Testis (tissue), 2 donors: Measurements from ENCODE around the gene LGALS9.

Experiments
- CTCF ChIP-seq, 3 experiments: fragments of 450-650 bp in 2 of 3; fragments of 200-600 bp in 1 of 3; sonication (generic) in 1 of 3; IDR thresholded peaks; one replicate each; pipeline ENCODE4 v1.5.1; 2016 to 2019; ENCODE audit warnings: antibody characterized with exemption in 3 of 3, mild to moderate bottlenecking in 2 of 3, moderate library complexity in 1 of 3
- POLR2A ChIP-seq: fragments of 450-650 bp; IDR thresholded peaks from one replicate; pipeline ENCODE4 v1.6.1; 2017; ENCODE audit warnings: antibody characterized with exemption, mild to moderate bottlenecking, moderate library complexity

- TF ChIP-seq CTCF (IDR thresholded peaks at IDR 0.05), result no peak
- TF ChIP-seq POLR2A, result no peak
Measured at GRCh38 chr17:27631897-27632725, 1.1 kb downstream of the LGALS9 start.
